ENCODE data around the gene METTL9. TPM values are rescaled to one million over a fixed set of nuclear protein-coding genes. Genes with fewer than 3 reads are reported as not detected.
"Not testable (repeated sequence)": the region's sequence is repeated elsewhere in the genome, so short reads cannot be mapped to it uniquely, and the experiment has no call there.

The METTL9 gene
- total RNA-seq, 1 experiment from 2014 or later = 278 TPM

GRCh38 chr16:21568502-21569189 is 30.7 kb upstream of the METTL9 start:
- in situ Hi-C loops (cut with HindIII; ENCODE audit: low pct_unique_long_range_greater_than_20kb, low sequenced_read_pairs) = no loop called here

GRCh38 chr16:21570676-21571017 is 28.7 kb upstream of the METTL9 start:
- in situ Hi-C loops (cut with HindIII; ENCODE audit: low pct_unique_long_range_greater_than_20kb, low sequenced_read_pairs) = no loop called here
- no peak for DNase-seq (ENCODE audit: low read depth)

More at GRCh38 chr16:21568502-21569189, 30.7 kb upstream of the METTL9 start:
- no peak for DNase-seq (ENCODE audit: low read depth)

DNA sequence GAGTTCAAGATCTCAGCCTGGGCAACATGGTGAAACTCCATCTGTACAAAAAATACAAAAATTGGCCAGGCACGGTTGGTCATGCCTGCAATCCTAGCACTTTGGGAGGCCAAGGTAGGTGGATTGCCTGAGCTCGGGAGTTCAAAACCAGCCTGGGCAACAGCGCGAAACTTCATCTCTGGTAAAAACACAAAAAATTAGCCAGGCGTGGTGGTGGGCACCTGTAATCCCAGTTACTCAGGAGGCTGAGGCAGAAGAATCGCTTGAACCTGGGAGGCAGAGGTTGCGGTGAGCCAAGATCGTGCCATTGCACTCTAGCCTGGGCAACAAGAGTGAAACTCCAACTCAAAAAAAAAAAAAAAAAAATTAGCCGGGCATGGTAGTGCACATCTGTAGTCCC is 25.9 kb upstream of the METTL9 start:
- in situ Hi-C loops (cut with HindIII; ENCODE audit: low pct_unique_long_range_greater_than_20kb, low sequenced_read_pairs); DNase-seq (ENCODE audit: low read depth): not testable (repeated sequence)

- DNase-seq (ENCODE audit: low read depth) = no peak
- in situ Hi-C loops (cut with HindIII; ENCODE audit: low pct_unique_long_range_greater_than_20kb, low sequenced_read_pairs) = no loop called here
Measured at GRCh38 chr16:21574372-21574771, 25.0 kb upstream of the METTL9 start.

- in situ Hi-C loops (cut with HindIII; ENCODE audit: low pct_unique_long_range_greater_than_20kb, low sequenced_read_pairs); DNase-seq (ENCODE audit: low read depth): not testable (repeated sequence)
Measured at GRCh38 chr16:21576323-21576722, 23.1 kb upstream of the METTL9 start.

DNA sequence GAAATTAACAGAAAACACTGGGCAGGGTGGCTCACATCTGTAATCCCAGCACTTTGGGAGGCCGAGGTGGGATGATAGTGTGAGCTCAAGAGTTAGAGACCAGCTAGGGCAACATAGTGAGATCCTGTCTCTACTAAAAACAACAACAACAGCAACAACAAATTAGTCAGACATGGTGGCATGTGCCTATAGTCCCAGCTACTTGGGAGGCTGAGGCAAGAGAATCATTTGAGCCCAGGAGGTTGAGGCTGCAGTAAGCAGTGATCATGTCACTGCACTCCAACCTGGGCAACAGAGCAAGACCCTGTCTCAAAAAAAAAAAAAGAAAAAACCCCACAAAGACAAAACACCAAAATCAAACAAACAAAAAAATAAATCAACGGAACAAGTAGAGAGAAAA is 21.9 kb upstream of the METTL9 start:
- in situ Hi-C loops (cut with HindIII; ENCODE audit: low pct_unique_long_range_greater_than_20kb, low sequenced_read_pairs); DNase-seq (ENCODE audit: low read depth): not testable (repeated sequence)

GRCh38 chr16:21578311-21578710 is 21.1 kb upstream of the METTL9 start:
- DNase-seq (ENCODE audit: low read depth); in situ Hi-C loops (cut with HindIII; ENCODE audit: low pct_unique_long_range_greater_than_20kb, low sequenced_read_pairs): not testable (repeated sequence)

DNA sequence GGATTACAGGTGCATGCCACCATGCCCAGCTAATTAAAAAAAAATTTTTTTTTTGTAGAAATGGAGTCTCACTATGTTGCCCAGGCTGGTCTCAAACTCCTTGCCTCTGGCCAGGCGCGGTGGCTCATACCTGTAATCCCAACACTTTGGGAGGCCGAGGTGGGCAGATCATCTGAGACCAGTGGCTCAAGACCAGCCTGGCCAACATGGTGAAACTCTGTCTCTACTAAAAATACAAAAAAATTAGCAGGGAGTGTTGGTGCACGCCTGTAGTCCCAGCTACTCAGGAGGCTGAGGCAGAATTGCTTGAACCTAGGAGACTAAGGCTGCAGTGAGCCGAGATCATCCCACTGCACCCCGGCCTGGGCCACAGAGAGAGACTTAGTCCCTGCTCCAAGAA is 19.2 kb upstream of the METTL9 start:
- DNase-seq (ENCODE audit: low read depth) = not testable (repeated sequence)

GRCh38 chr16:21580807-21581206 is 18.6 kb upstream of the METTL9 start:
- no peak for DNase-seq (ENCODE audit: low read depth)

More for the DNA sequence above, 19.2 kb upstream of the METTL9 start:
- in situ Hi-C loops (cut with HindIII; ENCODE audit: low pct_unique_long_range_greater_than_20kb, low sequenced_read_pairs) = not testable (repeated sequence)

GRCh38 chr16:21584817-21585216 is 14.6 kb upstream of the METTL9 start:
- DNase-seq (ENCODE audit: low read depth) = no peak
- in situ Hi-C loops (cut with HindIII; ENCODE audit: low pct_unique_long_range_greater_than_20kb, low sequenced_read_pairs) = no loop called here

More at GRCh38 chr16:21580807-21581206, 18.6 kb upstream of the METTL9 start:
- in situ Hi-C loops (cut with HindIII; ENCODE audit: low pct_unique_long_range_greater_than_20kb, low sequenced_read_pairs) = no loop called here

- DNase-seq (ENCODE audit: low read depth); in situ Hi-C loops (cut with HindIII; ENCODE audit: low pct_unique_long_range_greater_than_20kb, low sequenced_read_pairs): not testable (repeated sequence)
Measured at GRCh38 chr16:21588593-21588992, 10.8 kb upstream of the METTL9 start.

GRCh38 chr16:21589551-21589950 is 9.8 kb upstream of the METTL9 start:
- in situ Hi-C loops (cut with HindIII; ENCODE audit: low pct_unique_long_range_greater_than_20kb, low sequenced_read_pairs) = no loop called here
- no peak for DNase-seq (ENCODE audit: low read depth)

- in situ Hi-C loops (cut with HindIII; ENCODE audit: low pct_unique_long_range_greater_than_20kb, low sequenced_read_pairs) = no loop called here
- DNase-seq (ENCODE audit: low read depth) = no peak
Measured at GRCh38 chr16:21590287-21590686, 9.1 kb upstream of the METTL9 start.

GRCh38 chr16:21590796-21591195 is 8.6 kb upstream of the METTL9 start:
- DNase-seq (ENCODE audit: low read depth) = no peak
- in situ Hi-C loops (cut with HindIII; ENCODE audit: low pct_unique_long_range_greater_than_20kb, low sequenced_read_pairs) = no loop called here

DNA sequence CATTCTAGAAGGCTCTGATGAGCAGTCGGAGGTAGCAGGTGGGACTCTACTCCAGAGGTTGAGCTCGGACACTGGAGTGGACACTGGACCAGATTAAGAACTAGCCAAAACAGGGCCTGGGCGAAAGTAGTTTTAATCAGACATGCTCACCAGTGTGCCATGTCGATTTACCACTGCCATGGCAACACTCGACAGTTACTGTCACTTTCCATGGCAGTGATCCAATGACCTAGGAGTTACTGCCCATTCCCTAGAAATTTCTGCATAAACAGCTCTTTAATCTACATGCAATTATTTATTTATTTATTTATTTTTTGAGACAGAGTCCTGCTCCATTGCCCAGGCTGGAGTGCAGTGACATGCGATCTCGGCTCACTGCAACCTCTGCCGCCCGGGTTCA is 7.2 kb upstream of the METTL9 start:
- DNase-seq (ENCODE audit: low read depth) = no peak
- in situ Hi-C loops (cut with HindIII; ENCODE audit: low pct_unique_long_range_greater_than_20kb, low sequenced_read_pairs) = no loop called here

GRCh38 chr16:21593530-21594289 is 5.7 kb upstream of the METTL9 start:
- in situ Hi-C loops (cut with HindIII; ENCODE audit: low pct_unique_long_range_greater_than_20kb, low sequenced_read_pairs) = no loop called here
- no peak for DNase-seq (ENCODE audit: low read depth)

- in situ Hi-C loops (cut with HindIII; ENCODE audit: low pct_unique_long_range_greater_than_20kb, low sequenced_read_pairs) = no loop called here
Measured at GRCh38 chr16:21597561-21598030, 1.8 kb upstream of the METTL9 start.

GRCh38 chr16:21598206-21598605 is 1.2 kb upstream of the METTL9 start:
- in situ Hi-C loops (cut with HindIII; ENCODE audit: low pct_unique_long_range_greater_than_20kb, low sequenced_read_pairs) = no loop called here
- DNase-seq (ENCODE audit: low read depth) = no peak

More at GRCh38 chr16:21597561-21598030, 1.8 kb upstream of the METTL9 start:
- DNase-seq (ENCODE audit: low read depth) = no peak

- DNase-seq (ENCODE audit: low read depth) = no peak
- in situ Hi-C loops (cut with HindIII; ENCODE audit: low pct_unique_long_range_greater_than_20kb, low sequenced_read_pairs) = no loop called here
Measured at GRCh38 chr16:21598701-21599121, 666 bp upstream of the METTL9 start.

All from Caki2 (cell line).